IPS DF 6.9 (cell line): ENCODE results near the gene MYZAP.

Experiments
- DNase-seq: peaks from one replicate; pipeline ENCODE4 v3.0.0-alpha.2; 2013; ENCODE audit warnings: low read depth, low spot score
- H3K27ac ChIP-seq: one replicate; pipeline ENCODE4 v1.5.1; 2013; ENCODE audit warnings: low read length, control low read depth
- H3K27me3 ChIP-seq: 2 replicates; pipeline ENCODE4 v1.6.1; 2013; ENCODE audit warnings: mild to moderate bottlenecking, low read length; ENCODE audit not compliant: control insufficient read depth, insufficient read depth
- H3K36me3 ChIP-seq: 2 replicates; pipeline ENCODE4 v1.6.1; 2013; ENCODE audit warnings: low read length; ENCODE audit not compliant: control insufficient read depth, insufficient read depth
- H3K4me1 ChIP-seq: 2 replicates; pipeline ENCODE4 v1.6.1; 2013; ENCODE audit warnings: low read length; ENCODE audit not compliant: control insufficient read depth, insufficient read depth
- H3K4me3 ChIP-seq: 2 replicates; pipeline ENCODE4 v1.5.1; 2013; ENCODE audit warnings: mild to moderate bottlenecking, low read length
- H3K9me3 ChIP-seq: 2 replicates; pipeline ENCODE4 v1.6.1; 2013; ENCODE audit warnings: low read length, inconsistent platforms; ENCODE audit not compliant: control insufficient read depth, insufficient read depth
- WGBS: extraction: QIAGEN DNeasy Blood & Tissue Kit; methylation state at CpG from one replicate; pipeline ENCODE4 v1.1.7; 2013; ENCODE audit warnings: mixed read lengths, missing lambda C conversion rate; ENCODE audit not compliant: insufficient read length, insufficient coverage; 5-methylcytosine and 5-hydroxymethylcytosine counted together

MYZAP gene, protein sequence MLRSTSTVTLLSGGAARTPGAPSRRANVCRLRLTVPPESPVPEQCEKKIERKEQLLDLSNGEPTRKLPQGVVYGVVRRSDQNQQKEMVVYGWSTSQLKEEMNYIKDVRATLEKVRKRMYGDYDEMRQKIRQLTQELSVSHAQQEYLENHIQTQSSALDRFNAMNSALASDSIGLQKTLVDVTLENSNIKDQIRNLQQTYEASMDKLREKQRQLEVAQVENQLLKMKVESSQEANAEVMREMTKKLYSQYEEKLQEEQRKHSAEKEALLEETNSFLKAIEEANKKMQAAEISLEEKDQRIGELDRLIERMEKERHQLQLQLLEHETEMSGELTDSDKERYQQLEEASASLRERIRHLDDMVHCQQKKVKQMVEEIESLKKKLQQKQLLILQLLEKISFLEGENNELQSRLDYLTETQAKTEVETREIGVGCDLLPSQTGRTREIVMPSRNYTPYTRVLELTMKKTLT

DNA sequence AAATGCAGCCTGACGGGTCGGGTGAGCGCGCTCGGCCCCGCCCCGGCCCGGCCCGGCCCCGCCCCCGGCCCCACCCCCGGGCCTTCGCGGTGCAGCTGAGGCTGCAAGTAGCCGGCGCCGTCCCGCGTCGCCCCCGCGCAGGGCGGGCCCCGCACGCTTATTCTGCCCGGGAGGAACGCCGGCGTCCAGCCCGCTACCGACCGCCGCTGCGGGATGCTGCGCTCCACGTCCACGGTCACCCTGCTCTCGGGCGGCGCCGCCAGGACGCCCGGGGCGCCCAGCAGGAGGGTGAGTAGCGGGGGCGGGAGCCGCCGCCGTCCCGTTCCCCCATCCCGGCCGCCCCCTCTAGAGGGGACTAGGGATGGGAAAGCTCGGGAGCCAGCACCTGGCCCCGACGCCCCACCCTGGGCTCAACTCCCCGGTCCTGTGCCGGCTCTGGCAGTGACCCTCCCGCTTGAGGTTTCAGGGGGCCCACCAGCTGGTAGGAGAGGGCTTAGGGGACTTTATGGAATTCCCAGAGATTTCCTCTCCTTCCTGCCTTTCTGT is at the start of gene MYZAP:
TSS of gene MYZAP (plus strand) at position 83 of the 546 bp plus-strand sequence. CDS start at position 214, 131 bp downstream.
- Histone ChIP-seq H3K27me3 (peaks cover 2% of the 10 kb centered on the region; the same call in 1 of the 2 replicates), H3K36me3 (no peaks in the 10 kb centered on the region), H3K27ac (no peak within 1 kb of the TSS), H3K4me1 (peaks cover 4% of the 10 kb centered on the region; the same call in 1 of the 2 replicates), H3K9me3 (no peaks in the 10 kb centered on the region), H3K4me3 (peak within 1 kb of the TSS; percentile 55; the same call in 1 of the 2 replicates)
- no CpG with 5 or more reads among the region's 58 CpGs for WGBS
- DNase-seq = no peak

DNA sequence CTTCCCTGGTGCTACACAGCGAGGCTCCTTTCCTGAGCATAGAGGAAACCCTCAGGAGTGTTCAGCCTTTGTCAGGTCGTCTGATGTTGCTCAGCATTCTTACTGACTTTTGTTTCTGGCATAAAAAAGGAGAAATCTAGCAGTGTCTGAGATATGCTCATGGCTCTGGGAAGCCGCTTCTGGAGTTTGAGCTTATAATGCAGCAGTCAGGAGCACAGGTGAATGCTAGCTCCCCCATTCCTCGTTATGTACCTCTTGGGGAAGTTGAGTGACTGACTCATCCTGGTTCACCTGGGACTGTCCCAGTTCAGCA is 49.2 kb upstream of the MYZAP start:
- H3K9me3 ChIP-seq = no peaks in the 10 kb centered on the region
- no peak overlapping the region for H3K27ac ChIP-seq
- DNase-seq = no peak
- no peak overlapping the region for H3K4me3 ChIP-seq
- H3K27me3 ChIP-seq = no peaks in the 10 kb centered on the region
- H3K36me3 ChIP-seq = peaks cover 25% of the 10 kb centered on the region; the same call in 1 of the 2 replicates
- no CpG with 5 or more reads among the region's 4 CpGs for WGBS
- no peaks in the 10 kb centered on the region; the same call in 1 of the 2 replicates for H3K4me1 ChIP-seq

DNA sequence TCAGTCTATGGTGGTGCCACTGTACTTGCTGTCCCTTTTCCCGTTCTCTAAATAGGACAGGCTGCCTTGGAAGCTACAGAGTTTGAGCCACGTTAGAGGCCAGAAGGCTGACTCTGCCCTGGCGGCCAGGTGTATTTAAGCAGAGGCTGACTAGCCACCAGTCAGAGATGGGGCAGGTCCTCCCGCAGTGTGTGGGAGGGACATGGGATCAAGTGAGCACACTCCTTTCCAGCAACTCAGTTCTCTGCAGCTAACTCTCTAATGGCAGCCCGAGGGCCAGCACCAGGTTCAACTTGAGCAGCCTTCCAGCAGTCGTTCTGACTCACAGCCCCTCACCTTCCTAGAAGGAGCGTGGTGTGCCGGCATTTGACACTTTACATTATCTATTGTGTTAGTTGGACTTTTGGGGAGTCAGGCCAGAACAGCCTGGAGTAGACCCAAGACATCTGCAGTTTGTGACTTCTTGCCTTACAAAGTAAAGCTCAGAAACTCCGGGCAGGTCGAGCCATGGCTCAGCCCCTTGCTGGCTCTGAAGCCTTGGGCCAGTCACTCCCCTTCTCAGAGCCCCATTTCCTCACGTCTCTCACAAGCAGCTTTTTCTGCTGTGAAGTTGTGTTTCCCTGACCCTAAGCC is 46.7 kb upstream of the MYZAP start:
- WGBS = no CpG with 5 or more reads among the region's 11 CpGs
- Histone ChIP-seq H3K4me1 (no peaks in the 10 kb centered on the region), H3K36me3 (peaks cover 30% of the 10 kb centered on the region)

DNA sequence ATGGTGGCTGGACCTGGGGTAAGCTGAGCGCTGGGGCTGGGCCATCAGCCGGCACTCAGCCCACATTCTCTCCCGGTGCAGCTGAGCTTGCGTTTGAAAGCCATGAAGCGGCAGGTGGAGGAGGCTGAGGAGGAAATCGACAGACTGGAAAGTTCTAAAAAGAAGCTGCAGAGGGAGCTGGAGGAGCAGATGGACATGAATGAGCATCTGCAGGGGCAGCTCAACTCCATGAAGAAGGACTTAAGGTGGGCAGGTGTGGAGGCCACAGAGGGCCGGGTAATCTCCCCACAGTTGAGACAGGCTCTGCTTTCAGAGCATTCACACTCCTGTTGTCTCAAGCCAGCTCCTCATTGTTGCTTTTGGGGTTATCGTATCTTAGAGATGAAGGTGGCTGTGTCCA is 45.7 kb upstream of the MYZAP start:
- WGBS = no CpG with 5 or more reads among the region's 8 CpGs
- H3K4me1 ChIP-seq = peaks cover under 1% of the 10 kb centered on the region; the same call in 1 of the 2 replicates
- H3K27ac ChIP-seq = no peak overlapping the region
- DNase-seq = no peak
- no peak overlapping the region for H3K4me3 ChIP-seq
- H3K9me3 ChIP-seq = no peaks in the 10 kb centered on the region
- peaks cover 30% of the 10 kb centered on the region for H3K36me3 ChIP-seq
- no peaks in the 10 kb centered on the region for H3K27me3 ChIP-seq

More for the DNA sequence above, 46.7 kb upstream of the MYZAP start:
- no peak for DNase-seq
- no peak overlapping the region for H3K4me3 ChIP-seq
- H3K27me3 ChIP-seq = no peaks in the 10 kb centered on the region
- no peak overlapping the region for H3K27ac ChIP-seq
- no peaks in the 10 kb centered on the region for H3K9me3 ChIP-seq

DNA sequence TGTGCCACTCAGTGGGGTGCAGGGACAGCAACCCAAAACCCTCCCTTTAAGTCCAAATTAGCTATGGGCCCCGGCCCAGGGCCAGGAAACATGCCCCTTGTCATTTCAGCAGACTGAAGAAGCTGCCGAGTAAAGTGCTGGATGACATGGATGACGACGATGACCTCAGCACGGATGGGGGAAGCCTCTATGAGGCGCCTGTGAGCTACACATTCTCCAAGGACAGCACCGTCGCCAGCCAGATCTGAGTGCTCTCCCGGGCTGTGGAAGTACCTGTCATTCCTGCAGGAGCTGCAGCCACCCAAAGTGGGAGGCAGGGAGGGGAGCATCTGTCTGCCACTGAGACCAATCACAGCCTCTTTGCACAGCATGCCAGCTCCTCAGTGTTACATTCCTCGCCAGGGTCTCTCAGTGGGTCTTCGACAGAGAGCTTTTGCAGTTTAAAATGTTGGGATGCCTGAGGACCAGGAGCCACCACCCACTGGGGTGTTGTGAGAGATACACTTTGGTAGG is 44.4 kb upstream of the MYZAP start:
- Histone ChIP-seq H3K9me3 (no peaks in the 10 kb centered on the region), H3K36me3 (peaks cover 30% of the 10 kb centered on the region), H3K4me1 (peaks cover 6% of the 10 kb centered on the region), H3K27me3 (no peaks in the 10 kb centered on the region), H3K27ac (no peak overlapping the region), H3K4me3 (no peak overlapping the region)
- no peak for DNase-seq
- no CpG with 5 or more reads among the region's 11 CpGs for WGBS

DNA sequence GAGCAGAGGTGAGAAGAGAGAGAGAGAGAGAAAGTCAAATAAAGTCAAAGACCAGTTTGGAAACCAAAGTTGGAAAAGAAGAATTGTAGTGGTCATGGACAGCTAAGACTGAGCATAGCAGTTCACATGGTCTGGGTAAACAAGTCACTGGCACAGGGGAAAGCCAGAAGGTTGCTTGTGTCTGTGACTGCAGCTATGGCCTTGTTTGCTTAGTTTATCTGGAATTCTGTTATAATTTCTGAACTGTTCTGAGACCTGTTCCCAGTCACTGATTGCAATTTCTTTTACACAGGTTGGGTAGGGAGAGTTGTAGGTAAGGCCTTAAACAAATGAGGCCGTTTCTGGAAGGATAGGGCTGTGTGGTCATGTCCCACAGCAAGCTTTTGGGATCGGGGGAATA is 43.4 kb upstream of the MYZAP start:
- Histone ChIP-seq H3K9me3 (no peaks in the 10 kb centered on the region), H3K27me3 (no peaks in the 10 kb centered on the region), H3K27ac (no peak overlapping the region), H3K4me3 (no peak overlapping the region), H3K36me3 (peaks cover 30% of the 10 kb centered on the region), H3K4me1 (peaks cover 8% of the 10 kb centered on the region)
- DNase-seq = no peak
- WGBS = 100% methylated on average over 1 of the region's 2 CpGs

DNA sequence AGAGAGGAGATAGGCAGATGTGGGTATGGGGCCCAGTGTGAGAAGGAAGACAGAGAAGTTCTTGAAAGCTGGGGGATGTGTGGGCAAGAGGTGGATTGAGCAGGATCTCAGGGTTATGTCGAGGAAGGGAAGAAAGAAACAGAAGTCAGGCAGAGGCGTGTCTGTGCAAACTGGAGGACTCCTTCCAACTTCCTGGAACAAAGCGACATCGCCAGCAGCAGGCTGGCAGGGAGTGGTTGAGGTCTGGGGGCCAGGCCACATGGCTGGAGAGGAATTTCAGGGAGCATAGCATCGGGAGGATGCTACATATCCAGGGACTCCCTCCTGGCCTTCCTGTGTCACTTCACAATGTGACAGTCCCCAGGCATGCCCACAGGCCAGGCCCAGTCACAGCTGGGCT is 42.9 kb upstream of the MYZAP start:
- H3K36me3 ChIP-seq = peaks cover 30% of the 10 kb centered on the region
- no peak overlapping the region for H3K27ac ChIP-seq

DNA sequence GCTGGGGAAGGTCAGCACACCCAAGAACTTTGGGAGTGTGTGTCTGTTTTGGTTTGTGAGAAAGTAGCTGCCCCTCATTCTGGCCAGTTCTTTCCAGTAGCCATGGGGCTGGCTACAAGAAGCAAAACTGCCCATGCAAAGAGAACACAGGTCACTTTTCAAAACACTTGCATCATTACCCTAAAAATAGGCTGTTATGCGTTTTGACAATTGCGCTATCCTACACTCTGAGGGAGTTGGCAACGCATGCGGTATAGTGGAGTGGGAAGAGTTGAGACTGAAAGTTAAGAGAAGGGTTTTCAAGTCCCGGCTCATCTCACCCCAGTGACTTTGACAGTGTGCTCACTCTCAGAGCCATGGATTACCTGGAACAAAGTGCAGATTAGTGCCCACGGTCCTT is 41.8 kb upstream of the MYZAP start:
- WGBS = no CpG with 5 or more reads among the region's 6 CpGs
- Histone ChIP-seq H3K4me3 (no peak overlapping the region), H3K9me3 (no peaks in the 10 kb centered on the region), H3K27ac (no peak overlapping the region), H3K27me3 (no peaks in the 10 kb centered on the region), H3K4me1 (peaks cover 8% of the 10 kb centered on the region), H3K36me3 (peaks cover 22% of the 10 kb centered on the region)
- DNase-seq = no peak

More for the DNA sequence above, 42.9 kb upstream of the MYZAP start:
- Histone ChIP-seq H3K27me3 (no peaks in the 10 kb centered on the region), H3K4me1 (peaks cover 8% of the 10 kb centered on the region), H3K4me3 (no peak overlapping the region), H3K9me3 (no peaks in the 10 kb centered on the region)
- no CpG with 5 or more reads among the region's 5 CpGs for WGBS
- DNase-seq = no peak

DNA sequence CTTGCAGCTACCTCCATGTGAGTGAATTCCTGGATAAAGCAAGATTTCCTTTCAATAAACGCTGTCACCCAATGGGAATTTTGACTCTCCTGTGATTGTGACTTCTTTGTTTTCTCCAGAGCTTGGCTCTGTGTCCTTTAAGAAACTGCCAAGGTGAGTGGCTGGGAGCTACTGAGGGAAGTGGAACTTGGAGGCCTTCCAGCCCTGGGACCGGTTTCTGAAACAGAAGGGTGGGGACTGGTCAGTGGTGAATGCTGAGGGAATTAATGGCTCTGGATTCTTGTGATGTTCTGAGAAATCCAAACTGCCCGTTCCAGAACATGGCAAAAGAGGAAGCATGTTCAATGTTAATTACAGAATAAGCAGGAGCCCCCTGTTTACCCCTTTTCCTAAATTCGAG is 41.1 kb upstream of the MYZAP start:
- H3K36me3 ChIP-seq = peaks cover 16% of the 10 kb centered on the region
- no peak overlapping the region for H3K4me3 ChIP-seq
- no peak for DNase-seq
- H3K9me3 ChIP-seq = no peaks in the 10 kb centered on the region
- H3K27me3 ChIP-seq = no peaks in the 10 kb centered on the region
- peaks cover 8% of the 10 kb centered on the region for H3K4me1 ChIP-seq
- no CpG with 5 or more reads among the region's 4 CpGs for WGBS
- no peak overlapping the region for H3K27ac ChIP-seq
